HEK293 (cell line): ENCODE results near the gene ADGRF3.

Experiments
- ATF2 ChIP-seq: fragments of 450-650 bp; formaldehyde crosslinking; IDR thresholded peaks from 2 replicates; pipeline ENCODE4 v1.5.1; 2016; ENCODE audit warnings: missing biosample characterization, missing genetic modification characterization, low read depth
- KLF16 ChIP-seq: fragments of 450-650 bp; formaldehyde crosslinking; IDR thresholded peaks from 2 replicates; pipeline ENCODE4 v1.5.1; 2017; ENCODE audit warnings: missing biosample characterization, missing genetic modification characterization
- PRDM6 ChIP-seq: fragments of 450-650 bp; formaldehyde crosslinking; IDR thresholded peaks from 2 replicates; pipeline ENCODE4 v1.5.1; 2017; ENCODE audit warnings: missing biosample characterization, missing genetic modification characterization
- ZBTB20 ChIP-seq: fragments of 450-650 bp; formaldehyde crosslinking; IDR thresholded peaks from 2 replicates; pipeline ENCODE4 v1.5.1; 2016; ENCODE audit warnings: missing biosample characterization, missing genetic modification characterization
- ZFP3 ChIP-seq: fragments of 450-650 bp; formaldehyde crosslinking; IDR thresholded peaks from 2 replicates; pipeline ENCODE4 v1.5.1; 2016; ENCODE audit warnings: low read depth, missing biosample characterization, missing genetic modification characterization
- ZNF214 ChIP-seq: fragments of 450-650 bp; formaldehyde crosslinking; IDR thresholded peaks from 2 replicates; pipeline ENCODE4 v1.5.1; 2017; ENCODE audit warnings: missing biosample characterization, mild to moderate bottlenecking, missing genetic modification characterization, borderline replicate concordance
- ZNF549 ChIP-seq: fragments of 450-650 bp; IDR thresholded peaks from 2 replicates; pipeline ENCODE4 v1.5.1; 2018; ENCODE audit warnings: missing biosample characterization, missing genetic modification characterization, mild to moderate bottlenecking, inconsistent platforms, moderate library complexity
- ZNF626 ChIP-seq: fragments of 450-650 bp; sonication (Bioruptor Pico); formaldehyde crosslinking; IDR thresholded peaks from 2 replicates; pipeline ENCODE4 v1.5.1; 2018; ENCODE audit warnings: missing biosample characterization, missing genetic modification characterization, inconsistent platforms
- ZNF664 ChIP-seq: fragments of 450-650 bp; formaldehyde crosslinking; IDR thresholded peaks from 2 replicates; pipeline ENCODE4 v1.5.1; 2016; ENCODE audit warnings: missing biosample characterization, missing genetic modification characterization
- ZNF677 ChIP-seq: fragments of 450-650 bp; IDR thresholded peaks from 2 replicates; pipeline ENCODE4 v1.5.0; 2018; ENCODE audit warnings: missing biosample characterization, mild to moderate bottlenecking, missing genetic modification characterization, moderate library complexity
- ZNF776 ChIP-seq: fragments of 450-650 bp; formaldehyde crosslinking; IDR thresholded peaks from 2 replicates; pipeline ENCODE4 v1.5.0; 2017; ENCODE audit warnings: missing biosample characterization, missing genetic modification characterization, borderline replicate concordance
- ZNF830 ChIP-seq: fragments of 450-650 bp; IDR thresholded peaks from 2 replicates; pipeline ENCODE4 v1.5.0; 2018; ENCODE audit warnings: missing biosample characterization, missing genetic modification characterization, low read depth, mild to moderate bottlenecking, moderate library complexity
- TF ChIP-seq, protein P1 (sequence below): fragments of 450-650 bp; formaldehyde crosslinking; IDR thresholded peaks from 2 replicates; pipeline ENCODE4 v1.5.1; 2016; ENCODE audit warnings: missing biosample characterization, missing genetic modification characterization
- TF ChIP-seq, protein P2 (sequence below): fragments of 450-650 bp; formaldehyde crosslinking; IDR thresholded peaks from 2 replicates; pipeline ENCODE4; 2016; ENCODE audit warnings: missing biosample characterization, missing genetic modification characterization

GRCh38 chr2:26305540-26305939, 41.0 kb downstream of the ADGRF3 start:
- TF ChIP-seq ZNF677 (tag by site-specific recombination) (no peak), KLF16 (tag by site-specific recombination) (no peak), ZNF776 (tag by site-specific recombination) (no peak), PRDM6 (no peak), ZNF626 (tag by site-specific recombination) (no peak), ZBTB20 (no peak), ATF2 (tag by site-specific recombination) (no peak), ZFP3 (tag by site-specific recombination) (no peak), ZNF214 (no peak), ZNF830 (tag by site-specific recombination) (no peak), ZNF549 (tag by site-specific recombination) (no peak), ZNF664 (tag by site-specific recombination) (no peak)
- TF ChIP-seq, protein P1, sequence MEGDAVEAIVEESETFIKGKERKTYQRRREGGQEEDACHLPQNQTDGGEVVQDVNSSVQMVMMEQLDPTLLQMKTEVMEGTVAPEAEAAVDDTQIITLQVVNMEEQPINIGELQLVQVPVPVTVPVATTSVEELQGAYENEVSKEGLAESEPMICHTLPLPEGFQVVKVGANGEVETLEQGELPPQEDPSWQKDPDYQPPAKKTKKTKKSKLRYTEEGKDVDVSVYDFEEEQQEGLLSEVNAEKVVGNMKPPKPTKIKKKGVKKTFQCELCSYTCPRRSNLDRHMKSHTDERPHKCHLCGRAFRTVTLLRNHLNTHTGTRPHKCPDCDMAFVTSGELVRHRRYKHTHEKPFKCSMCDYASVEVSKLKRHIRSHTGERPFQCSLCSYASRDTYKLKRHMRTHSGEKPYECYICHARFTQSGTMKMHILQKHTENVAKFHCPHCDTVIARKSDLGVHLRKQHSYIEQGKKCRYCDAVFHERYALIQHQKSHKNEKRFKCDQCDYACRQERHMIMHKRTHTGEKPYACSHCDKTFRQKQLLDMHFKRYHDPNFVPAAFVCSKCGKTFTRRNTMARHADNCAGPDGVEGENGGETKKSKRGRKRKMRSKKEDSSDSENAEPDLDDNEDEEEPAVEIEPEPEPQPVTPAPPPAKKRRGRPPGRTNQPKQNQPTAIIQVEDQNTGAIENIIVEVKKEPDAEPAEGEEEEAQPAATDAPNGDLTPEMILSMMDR (tag by site-specific recombination), result no peak
- TF ChIP-seq, protein P2, sequence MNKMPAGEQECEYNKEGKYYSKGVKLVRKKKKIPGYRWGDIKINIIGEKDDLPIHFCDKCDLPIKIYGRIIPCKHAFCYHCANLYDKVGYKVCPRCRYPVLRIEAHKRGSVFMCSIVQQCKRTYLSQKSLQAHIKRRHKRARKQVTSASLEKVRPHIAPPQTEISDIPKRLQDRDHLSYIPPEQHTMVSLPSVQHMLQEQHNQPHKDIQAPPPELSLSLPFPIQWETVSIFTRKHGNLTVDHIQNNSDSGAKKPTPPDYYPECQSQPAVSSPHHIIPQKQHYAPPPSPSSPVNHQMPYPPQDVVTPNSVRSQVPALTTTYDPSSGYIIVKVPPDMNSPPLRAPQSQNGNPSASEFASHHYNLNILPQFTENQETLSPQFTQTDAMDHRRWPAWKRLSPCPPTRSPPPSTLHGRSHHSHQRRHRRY (tag by site-specific recombination), result no peak
